GM18861 (cell line): Measurements from ENCODE around the gene FBH1.
"Not testable (repeated sequence)": the region's sequence is repeated elsewhere in the genome, so short reads cannot be mapped to it uniquely, and the experiment has no call there.

Experiments
- ATAC-seq: cut with Tn5 transposase; IDR thresholded peaks from one replicate; pipeline ENCODE4 v1.9.1; 2021; ENCODE audit not compliant: unreplicated experiment

FBH1 gene

GRCh38 chr10:5873515-5873995 is 16.5 kb upstream of the FBH1 start:
- ATAC-seq = peak; percentile 69

DNA sequence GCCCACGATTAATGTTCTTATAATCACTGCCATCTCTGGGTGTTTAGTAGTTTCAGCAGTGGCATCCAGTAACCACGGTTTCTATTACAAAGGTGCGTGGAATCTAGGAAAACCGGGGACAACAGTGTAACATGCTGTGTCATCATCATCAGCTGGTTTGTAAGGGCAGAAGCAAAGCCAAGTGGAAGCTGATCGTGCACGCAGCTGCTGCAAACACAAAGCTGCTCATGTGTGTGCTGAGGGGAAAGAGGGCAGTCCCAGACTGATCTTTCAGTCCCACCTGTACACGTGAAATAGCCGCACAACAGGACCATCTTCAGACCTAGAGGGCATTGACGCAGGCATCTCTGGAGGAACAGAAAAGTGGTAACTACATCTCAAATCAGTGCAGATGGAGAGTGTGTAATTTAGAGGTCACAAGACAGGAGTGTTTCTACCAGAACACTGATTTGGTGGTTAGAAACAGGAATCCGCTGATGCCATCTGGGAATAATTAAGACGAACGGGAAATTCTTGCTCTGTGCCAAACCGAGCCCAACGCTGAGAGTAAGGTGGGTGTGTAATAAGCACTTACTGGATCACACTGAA is 13.8 kb upstream of the FBH1 start:
- no peak for ATAC-seq

- not testable (repeated sequence) for ATAC-seq
These were observed 13.0 kb upstream of the FBH1 start for GRCh38 chr10:5877041-5877440.

- ATAC-seq = no peak
These were observed 7.1 kb upstream of the FBH1 start for GRCh38 chr10:5882961-5883360.

DNA sequence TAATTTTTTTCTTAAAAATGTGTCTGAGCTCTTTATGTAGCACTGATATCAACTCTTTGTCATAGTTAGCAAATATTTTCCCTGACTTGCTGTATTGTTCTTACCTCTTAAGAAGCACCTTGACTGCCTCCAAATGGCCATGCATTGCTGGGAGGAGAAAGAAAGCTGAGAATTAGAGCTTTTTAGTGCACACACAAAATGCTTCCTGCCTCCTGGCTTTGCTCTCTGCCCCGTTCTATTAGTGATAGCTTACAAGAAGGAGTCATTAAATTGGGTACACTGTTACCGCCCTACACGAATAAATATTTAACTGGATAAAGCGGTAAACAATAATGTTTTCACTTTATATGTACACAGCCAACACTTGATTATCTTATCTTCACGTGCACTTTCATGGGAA is 4.4 kb upstream of the FBH1 start:
- ATAC-seq = no peak

DNA sequence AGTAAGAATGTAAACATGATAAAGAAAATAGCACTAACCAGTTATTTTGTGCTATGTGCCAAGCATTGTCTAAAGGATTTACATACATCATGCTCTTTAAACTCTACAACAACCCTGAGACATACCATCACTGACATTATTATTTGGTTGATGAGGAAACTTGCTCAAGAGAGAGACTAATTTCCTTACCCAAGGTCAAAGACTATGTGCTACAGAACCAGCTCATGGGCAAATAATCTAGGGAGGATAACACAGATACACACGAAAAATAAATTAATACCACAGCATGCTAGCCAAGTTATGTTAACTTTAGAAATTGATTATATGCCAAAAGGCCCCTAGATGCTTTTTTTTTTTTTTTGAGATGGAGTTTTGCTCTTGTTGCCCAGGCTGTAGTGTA is 3.0 kb upstream of the FBH1 start:
- ATAC-seq = no peak

DNA sequence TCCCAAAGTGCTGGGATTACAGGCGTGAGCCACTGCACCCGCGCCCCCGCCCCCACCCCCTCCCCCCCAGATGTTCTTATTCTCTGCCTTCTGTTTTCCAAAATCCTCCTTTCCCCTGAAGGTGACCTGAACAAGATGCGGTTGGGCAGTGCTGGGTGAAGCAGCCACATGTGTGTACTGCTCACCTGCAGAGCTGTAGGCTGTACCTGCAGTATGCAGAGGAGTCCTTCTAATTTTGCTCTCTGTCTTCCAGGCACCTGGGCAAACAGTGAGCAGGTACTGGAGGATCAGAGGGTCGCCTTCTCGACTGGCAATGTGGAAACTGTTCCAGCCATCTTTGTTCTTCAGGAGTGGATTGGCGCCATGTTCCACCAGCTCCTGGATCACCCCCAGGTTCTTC is 2.4 kb upstream of the FBH1 start:
- ATAC-seq = no peak

DNA sequence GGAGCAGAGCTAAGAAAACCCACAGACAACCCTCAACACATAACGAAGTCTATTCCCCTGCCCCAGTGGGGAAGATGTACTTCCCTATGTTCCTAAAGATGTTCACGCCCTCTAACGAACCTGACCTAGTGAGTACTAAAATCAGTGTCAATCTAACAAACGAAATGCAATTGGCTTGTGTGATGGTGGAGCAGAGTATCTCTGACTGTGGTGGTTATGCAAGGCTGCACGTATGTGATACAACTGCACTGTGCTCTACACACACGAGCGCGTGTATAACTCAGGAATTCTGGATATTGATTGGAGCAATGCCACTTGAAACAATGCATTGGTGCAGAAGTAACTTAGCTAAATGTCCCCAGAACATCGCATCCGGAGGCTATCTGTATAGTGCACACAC is 1.7 kb upstream of the FBH1 start:
- ATAC-seq = no peak

- ATAC-seq = no peak
These were observed 1.0 kb upstream of the FBH1 start for GRCh38 chr10:5888843-5889623.

- no peak for ATAC-seq
These were observed 441 bp downstream of the FBH1 start for GRCh38 chr10:5890452-5890915.

GRCh38 chr10:5891009-5891408 is 966 bp downstream of the FBH1 start:
- ATAC-seq = no peak

GRCh38 chr10:5892007-5892406 is 2.0 kb downstream of the FBH1 start:
- ATAC-seq = no peak

DNA sequence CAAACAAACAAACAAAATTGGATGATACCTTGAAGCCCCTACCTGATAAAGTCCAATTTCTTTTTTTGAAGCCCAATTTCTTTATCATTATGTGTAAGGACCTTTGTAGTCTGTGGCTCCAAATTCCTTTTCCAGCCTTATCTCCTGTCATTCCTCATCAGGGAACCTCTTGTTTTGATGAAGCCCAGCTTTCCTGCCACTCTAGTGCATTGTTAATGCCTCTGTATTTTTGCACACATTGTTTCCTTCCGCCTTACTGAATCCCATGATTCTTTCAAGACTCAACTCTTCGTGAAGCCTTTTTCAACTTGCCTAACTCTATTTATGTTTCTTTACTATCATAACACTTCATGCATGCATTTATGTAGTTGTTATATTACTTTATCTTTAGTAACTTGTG is 3.3 kb downstream of the FBH1 start:
- ATAC-seq = no peak

- no peak for ATAC-seq
These were observed 4.4 kb downstream of the FBH1 start for GRCh38 chr10:5894403-5894802.

GRCh38 chr10:5894873-5895272 is 4.8 kb downstream of the FBH1 start:
- no peak for ATAC-seq

DNA sequence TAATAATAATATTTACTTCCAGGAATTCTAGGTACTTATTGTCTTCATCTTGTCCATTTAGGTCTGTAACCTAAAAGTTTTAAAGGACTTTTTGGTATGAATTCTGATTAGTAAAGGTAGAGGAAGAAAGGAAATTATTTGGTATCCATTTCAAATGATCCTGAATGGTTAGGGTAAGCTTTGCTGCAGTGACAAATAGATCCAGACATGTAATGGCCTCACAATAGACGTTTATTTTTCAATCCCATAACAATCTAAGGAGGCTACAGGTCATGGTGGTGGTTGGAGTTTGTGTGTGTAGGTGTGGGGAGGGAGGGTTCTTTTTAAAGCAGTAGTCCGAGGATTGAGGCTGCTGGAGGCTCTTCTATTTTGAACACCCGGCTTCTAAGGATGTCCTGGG is 5.3 kb downstream of the FBH1 start:
- no peak for ATAC-seq

GRCh38 chr10:5895804-5896203 is 5.8 kb downstream of the FBH1 start:
- no peak for ATAC-seq

GRCh38 chr10:5896208-5897052 is 6.4 kb downstream of the FBH1 start:
- no peak for ATAC-seq

GRCh38 chr10:5897053-5897340 is 7.0 kb downstream of the FBH1 start:
- no peak for ATAC-seq

GRCh38 chr10:5897504-5897903 is 7.5 kb downstream of the FBH1 start:
- ATAC-seq = no peak

- no peak for ATAC-seq
These were observed 8.1 kb downstream of the FBH1 start for GRCh38 chr10:5898163-5898562.

- no peak for ATAC-seq
These were observed 10.2 kb downstream of the FBH1 start for GRCh38 chr10:5900247-5900646.
